Measurements from ENCODE around the gene ENDOD1.
"Not testable (repeated sequence)": the region's sequence is repeated elsewhere in the genome, so short reads cannot be mapped to it uniquely, and the experiment has no call there.

The ENDOD1 gene

GRCh38 chr11:95045812-95046211 lies 43.8 kb upstream of the ENDOD1 start:
- Histone ChIP-seq H2BK120ac (ENCODE audit: insufficient read depth, low read length, poor library complexity) (no peak overlapping the region), H4K91ac (ENCODE audit: low read depth, low read length) (no peak overlapping the region), H3K79me2 (ENCODE audit: control insufficient read depth, insufficient read depth, low read length, poor library complexity) (no peaks in the 10 kb centered on the region), H3K9ac (ENCODE audit: low read length) (no peak overlapping the region), H3K36me3 (ENCODE audit: control insufficient read depth in 1 of 2, insufficient read depth in 2 of 2, low read length in 2 of 2) (no peaks in the 10 kb centered on the region), H3K4me3 (ENCODE audit: low read depth, low read length) (no peak overlapping the region), H3K27me3 (ENCODE audit: insufficient read depth, low read length) (no peaks in the 10 kb centered on the region), H3K18ac (ENCODE audit: low read length) (no peak overlapping the region), H2AK5ac (ENCODE audit: low read length) (no peak overlapping the region), H3K27ac (ENCODE audit: low read depth, low read length) (no peak overlapping the region), H2AFZ (ENCODE audit: insufficient read depth, low read length, poor library complexity) (no peak overlapping the region), H3K4ac (ENCODE audit: low read depth, low read length) (no peak overlapping the region), H2BK5ac (ENCODE audit: low read depth, low read length, poor library complexity) (no peak overlapping the region), H3K4me2 (ENCODE audit: low read length) (no peak overlapping the region), H3K23ac (ENCODE audit: low read length) (no peak overlapping the region), H4K8ac (ENCODE audit: low read depth, low read length) (no peak overlapping the region), H3K4me1 (ENCODE audit: control insufficient read depth in 1 of 2, insufficient read depth in 2 of 2, low read length in 2 of 2) (no peaks in the 10 kb centered on the region), H3K9me3 (ENCODE audit: insufficient read depth, low read depth, low read length) (peaks cover 4% of the 10 kb centered on the region), H3K79me1 (ENCODE audit: low read length) (no peaks in the 10 kb centered on the region), H3K14ac (ENCODE audit: low read length) (no peak overlapping the region), H4K12ac (ENCODE audit: low read depth, low read length) (no peak overlapping the region), H2BK12ac (ENCODE audit: low read length) (no peak overlapping the region)
- DNase-seq = no peak

GRCh38 chr11:95049122-95049521 lies 40.5 kb upstream of the ENDOD1 start, which contains the start of gene KDM4F:
KDM4F (plus strand) TSS chr11:95049422.
- not testable (repeated sequence) for H3K14ac ChIP-seq (ENCODE audit: low read length); H3K79me1 ChIP-seq (ENCODE audit: low read length); DNase-seq; H2BK12ac ChIP-seq (ENCODE audit: low read length); H3K23ac ChIP-seq (ENCODE audit: low read length); H2AK5ac ChIP-seq (ENCODE audit: low read length); H4K12ac ChIP-seq (ENCODE audit: low read depth, low read length); H4K91ac ChIP-seq (ENCODE audit: low read depth, low read length); H3K36me3 ChIP-seq (ENCODE audit: control insufficient read depth in 1 of 2, insufficient read depth in 2 of 2, low read length in 2 of 2); H3K79me2 ChIP-seq (ENCODE audit: control insufficient read depth, insufficient read depth, low read length, poor library complexity); H3K18ac ChIP-seq (ENCODE audit: low read length); H2BK120ac ChIP-seq (ENCODE audit: insufficient read depth, low read length, poor library complexity); H3K4me3 ChIP-seq (ENCODE audit: low read depth, low read length); H2BK5ac ChIP-seq (ENCODE audit: low read depth, low read length, poor library complexity); H3K4me1 ChIP-seq (ENCODE audit: control insufficient read depth in 1 of 2, insufficient read depth in 2 of 2, low read length in 2 of 2); H3K27ac ChIP-seq (ENCODE audit: low read depth, low read length); H3K9me3 ChIP-seq (ENCODE audit: insufficient read depth, low read depth, low read length); H2AFZ ChIP-seq (ENCODE audit: insufficient read depth, low read length, poor library complexity); H3K27me3 ChIP-seq (ENCODE audit: insufficient read depth, low read length); H3K4me2 ChIP-seq (ENCODE audit: low read length); H3K9ac ChIP-seq (ENCODE audit: low read length); H3K4ac ChIP-seq (ENCODE audit: low read depth, low read length); H4K8ac ChIP-seq (ENCODE audit: low read depth, low read length)
- no CpG with 5 or more reads among the region's 3 CpGs for WGBS (ENCODE audit: extremely low coverage, insufficient coverage, insufficient read length)

DNA sequence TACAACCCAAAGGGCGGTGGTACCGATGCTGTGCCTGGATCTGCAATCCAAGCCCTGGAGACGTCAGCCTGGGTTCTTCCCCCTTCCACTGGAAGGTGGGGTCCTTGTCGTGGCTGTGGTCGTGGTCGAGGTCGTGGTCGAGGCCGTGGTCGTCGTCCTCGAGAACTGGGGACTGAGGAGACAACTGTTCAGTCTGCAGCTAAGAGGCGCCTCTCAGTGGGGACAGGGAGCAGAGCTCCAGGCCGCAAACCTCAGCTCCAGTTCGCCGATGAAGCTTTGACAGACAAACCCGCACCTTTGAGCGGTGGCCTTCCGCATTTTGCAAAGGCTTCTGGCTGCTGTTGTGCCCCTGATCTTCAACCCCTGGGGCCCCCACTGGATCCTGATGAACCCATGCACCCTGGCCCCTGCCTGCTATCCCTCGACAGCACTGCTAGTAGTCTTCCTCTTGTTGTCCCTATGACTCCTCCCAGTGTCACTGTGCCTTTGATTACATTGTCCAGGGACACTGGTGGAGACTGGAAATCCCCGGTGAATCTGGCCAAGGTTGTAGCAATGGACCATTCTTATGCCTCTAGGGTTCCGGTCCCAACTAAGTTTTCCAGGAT lies 38.9 kb upstream of the ENDOD1 start:
- Histone ChIP-seq H3K79me2 (ENCODE audit: control insufficient read depth, insufficient read depth, low read length, poor library complexity) (no peaks in the 10 kb centered on the region), H3K27me3 (ENCODE audit: insufficient read depth, low read length) (peaks cover 5% of the 10 kb centered on the region), H4K91ac (ENCODE audit: low read depth, low read length) (no peak overlapping the region)

DNA sequence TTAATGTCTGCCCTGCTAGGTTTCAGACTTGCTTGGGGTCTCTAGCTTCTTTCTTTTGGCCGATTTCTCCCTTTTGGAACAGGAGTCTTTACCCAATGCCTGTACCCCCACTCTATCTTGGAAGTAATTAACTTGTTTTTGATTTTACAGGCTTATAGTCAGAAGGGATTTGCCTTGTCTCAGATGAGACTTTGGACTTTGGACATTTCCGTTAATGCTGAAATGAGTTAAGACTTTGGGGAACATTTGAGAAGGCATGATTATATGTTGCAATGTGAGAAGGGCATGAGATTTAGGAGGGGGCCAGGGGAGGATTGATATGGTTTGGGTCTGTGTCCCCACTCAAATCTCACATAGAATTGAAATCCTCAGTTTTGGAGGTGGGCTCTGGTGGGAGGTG lies 35.3 kb upstream of the ENDOD1 start:
- no CpG with 5 or more reads among the region's 2 CpGs for WGBS (ENCODE audit: extremely low coverage, insufficient coverage, insufficient read length)
- Histone ChIP-seq H2AK5ac (ENCODE audit: low read length) (no peak overlapping the region), H3K4me1 (ENCODE audit: control insufficient read depth in 1 of 2, insufficient read depth in 2 of 2, low read length in 2 of 2) (no peaks in the 10 kb centered on the region), H3K79me2 (ENCODE audit: control insufficient read depth, insufficient read depth, low read length, poor library complexity) (no peaks in the 10 kb centered on the region), H2BK5ac (ENCODE audit: low read depth, low read length, poor library complexity) (no peak overlapping the region), H4K91ac (ENCODE audit: low read depth, low read length) (no peak overlapping the region), H3K36me3 (ENCODE audit: control insufficient read depth in 1 of 2, insufficient read depth in 2 of 2, low read length in 2 of 2) (no peaks in the 10 kb centered on the region), H3K4me2 (ENCODE audit: low read length) (no peak overlapping the region), H3K23ac (ENCODE audit: low read length) (no peak overlapping the region), H2BK120ac (ENCODE audit: insufficient read depth, low read length, poor library complexity) (no peak overlapping the region), H3K4ac (ENCODE audit: low read depth, low read length) (no peak overlapping the region), H3K27me3 (ENCODE audit: insufficient read depth, low read length) (peaks cover 5% of the 10 kb centered on the region), H3K14ac (ENCODE audit: low read length) (no peak overlapping the region), H3K9ac (ENCODE audit: low read length) (no peak overlapping the region), H2BK12ac (ENCODE audit: low read length) (no peak overlapping the region), H3K18ac (ENCODE audit: low read length) (no peak overlapping the region), H3K9me3 (ENCODE audit: insufficient read depth, low read depth, low read length) (peaks cover 7% of the 10 kb centered on the region), H3K4me3 (ENCODE audit: low read depth, low read length) (no peak overlapping the region), H4K12ac (ENCODE audit: low read depth, low read length) (no peak overlapping the region), H2AFZ (ENCODE audit: insufficient read depth, low read length, poor library complexity) (no peak overlapping the region), H3K79me1 (ENCODE audit: low read length) (no peaks in the 10 kb centered on the region), H4K8ac (ENCODE audit: low read depth, low read length) (no peak overlapping the region), H3K27ac (ENCODE audit: low read depth, low read length) (no peak overlapping the region)
- no peak for DNase-seq

More for the DNA sequence above, 38.9 kb upstream of the ENDOD1 start:
- H3K79me1 ChIP-seq (ENCODE audit: low read length) = no peaks in the 10 kb centered on the region
- no peaks in the 10 kb centered on the region for H3K4me1 ChIP-seq (ENCODE audit: control insufficient read depth in 1 of 2, insufficient read depth in 2 of 2, low read length in 2 of 2)
- no peaks in the 10 kb centered on the region for H3K36me3 ChIP-seq (ENCODE audit: control insufficient read depth in 1 of 2, insufficient read depth in 2 of 2, low read length in 2 of 2)
- no peak overlapping the region for H3K4ac ChIP-seq (ENCODE audit: low read depth, low read length)
- no peak overlapping the region for H2AFZ ChIP-seq (ENCODE audit: insufficient read depth, low read length, poor library complexity)
- H3K4me3 ChIP-seq (ENCODE audit: low read depth, low read length) = no peak overlapping the region
- no peak overlapping the region for H4K8ac ChIP-seq (ENCODE audit: low read depth, low read length)
- no CpG with 5 or more reads among the region's 22 CpGs for WGBS (ENCODE audit: extremely low coverage, insufficient coverage, insufficient read length)
- no peak overlapping the region for H2BK12ac ChIP-seq (ENCODE audit: low read length)
- no peak overlapping the region for H2AK5ac ChIP-seq (ENCODE audit: low read length)
- no peak for DNase-seq
- no peak overlapping the region for H4K12ac ChIP-seq (ENCODE audit: low read depth, low read length)
- H2BK5ac ChIP-seq (ENCODE audit: low read depth, low read length, poor library complexity) = no peak overlapping the region
- H3K9me3 ChIP-seq (ENCODE audit: insufficient read depth, low read depth, low read length) = peaks cover 7% of the 10 kb centered on the region
- H3K9ac ChIP-seq (ENCODE audit: low read length) = no peak overlapping the region
- H3K27ac ChIP-seq (ENCODE audit: low read depth, low read length) = no peak overlapping the region
- no peak overlapping the region for H3K14ac ChIP-seq (ENCODE audit: low read length)
- H2BK120ac ChIP-seq (ENCODE audit: insufficient read depth, low read length, poor library complexity) = no peak overlapping the region
- no peak overlapping the region for H3K23ac ChIP-seq (ENCODE audit: low read length)
- no peak overlapping the region for H3K4me2 ChIP-seq (ENCODE audit: low read length)
- no peak overlapping the region for H3K18ac ChIP-seq (ENCODE audit: low read length)

All from trophoblast cell (in vitro differentiated cells and primary cell).